Activated CD8-positive, alpha-beta T cell treated with anti-CD3 and anti-CD28 coated beads for 36 hours (primary cell): ENCODE measurements around the gene FAM53A. TPM values are rescaled to one million over a fixed set of nuclear protein-coding genes. Genes with fewer than 3 reads are reported as not detected.

ENCODE experiments used
- ATAC-seq: fragments of 200-7000 bp; cut with Tn5 transposase; one replicate; pipeline ENCODE4 v1.10.0; 2021; ENCODE audit warnings: mild to moderate bottlenecking, moderate library complexity
- CTCF ChIA-PET: fragments of 350-600 bp; sonication (Branson Sonifier 250); formaldehyde crosslinking; loops from one replicate; lab custom pipeline; 2021; ENCODE audit warnings: antibody characterized with exemption; lab: Charles Lee
- POLR2A ChIA-PET: fragments of 350-600 bp; sonication (Branson Sonifier 250); formaldehyde crosslinking; loops from one replicate; lab custom pipeline; 2021; ENCODE audit warnings: antibody characterized with exemption; lab: Charles Lee
- DNase-seq: peaks from one replicate; pipeline ENCODE4 v3.0.0-alpha.2; 2020
- H3K27ac Mint-ChIP-seq: one replicate; pipeline ENCODE4 v1.8.0; 2021; ENCODE audit warnings: mild to moderate bottlenecking, mixed read lengths
- H3K27me3 Mint-ChIP-seq: one replicate; pipeline ENCODE4 v1.8.0; 2021; ENCODE audit warnings: mixed read lengths
- H3K36me3 Mint-ChIP-seq: one replicate; pipeline ENCODE4 v1.8.0; 2021; ENCODE audit warnings: low read depth, mixed read lengths
- H3K4me1 Mint-ChIP-seq: one replicate; pipeline ENCODE4 v1.8.0; 2021; ENCODE audit warnings: low read depth, mixed read lengths
- H3K4me3 Mint-ChIP-seq: one replicate; pipeline ENCODE4 v1.8.0; 2021; ENCODE audit warnings: mild to moderate bottlenecking, moderate library complexity, mixed read lengths
- H3K9me3 Mint-ChIP-seq: one replicate; pipeline ENCODE4 v1.8.0; 2021; ENCODE audit warnings: mixed read lengths
- CTCF ChIP-seq: fragments of 200-600 bp; IDR thresholded peaks from one replicate; pipeline ENCODE4 v1.8.0; 2022; ENCODE audit warnings: antibody characterized with exemption, mild to moderate bottlenecking
- intact Hi-C: fragments of 100-400 bp; cut with micrococcal nuclease; formaldehyde crosslinking; loops from one replicate; pipeline ENCODE4 v1.10.0; 2022
- total RNA-seq, 2 experiments: library from RNA; stranded (reverse); gene quantifications; one replicate each; pipeline ENCODE4 v1.2.3, GENCODE V29; 2021

Gene FAM53A
- total RNA-seq, 2 experiments from 2014 or later = 1.2 to 1.8 TPM

DNA sequence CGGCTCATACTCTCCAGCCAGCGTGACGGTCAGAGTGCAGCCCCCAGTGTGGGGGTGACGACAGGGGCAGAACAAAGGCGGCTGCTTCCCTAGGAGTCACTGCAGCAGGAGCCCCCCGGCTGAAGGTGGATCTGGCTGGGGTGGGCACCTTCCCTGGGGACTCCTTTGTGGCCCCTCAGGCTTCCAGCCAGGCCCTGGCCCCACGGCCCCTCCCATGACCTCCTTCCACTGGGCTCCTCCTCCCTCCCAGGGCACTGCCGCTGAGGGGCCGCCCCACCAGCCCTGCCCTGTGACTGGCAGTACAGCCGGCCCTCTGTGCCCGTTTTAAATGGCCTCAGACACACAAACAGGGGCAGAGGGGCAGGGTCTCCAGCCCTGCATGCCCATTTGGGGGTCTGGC is 61.9 kb downstream of the FAM53A start:
- H3K27me3 Mint-ChIP-seq = no peaks in the 10 kb centered on the region
- intact Hi-C loops = no loop called here
- ChIA-PET CTCF (no interaction called here), POLR2A (interaction anchor here (0.6 kb wide), 1 partner anchor 512 kb away, joined by 4 read pairs; no protein-coding TSS in a partner anchor)
- H3K9me3 Mint-ChIP-seq = peaks cover 3% of the 10 kb centered on the region
- no peak for DNase-seq
- ATAC-seq = no peak
- H3K4me3 Mint-ChIP-seq = no peak overlapping the region
- no peaks in the 10 kb centered on the region for H3K36me3 Mint-ChIP-seq
- no peak for TF ChIP-seq CTCF
- H3K27ac Mint-ChIP-seq = no peak overlapping the region
- peaks cover 5% of the 10 kb centered on the region for H3K4me1 Mint-ChIP-seq

- ATAC-seq (no peak), DNase-seq (no peak)
- Mint-ChIP-seq H3K27me3 (no peaks in the 10 kb centered on the region), H3K27ac (no peak overlapping the region), H3K9me3 (peaks cover 3% of the 10 kb centered on the region), H3K36me3 (no peaks in the 10 kb centered on the region), H3K4me1 (peaks cover 5% of the 10 kb centered on the region), H3K4me3 (no peak overlapping the region)
- CTCF ChIA-PET = no interaction called here
- no peak for TF ChIP-seq CTCF
- POLR2A ChIA-PET = no interaction called here
- intact Hi-C loops = no loop called here
Observed at GRCh38 chr4:1621526-1621925, 62.6 kb downstream of the FAM53A start.

- TF ChIP-seq CTCF = no peak
- H3K27ac Mint-ChIP-seq = no peak overlapping the region
- peaks cover 25% of the 10 kb centered on the region for H3K4me1 Mint-ChIP-seq
- no peaks in the 10 kb centered on the region for H3K36me3 Mint-ChIP-seq
- ChIA-PET POLR2A (no interaction called here), CTCF (no interaction called here)
- H3K9me3 Mint-ChIP-seq = peaks cover 10% of the 10 kb centered on the region
- no peaks in the 10 kb centered on the region for H3K27me3 Mint-ChIP-seq
- H3K4me3 Mint-ChIP-seq = no peak overlapping the region
- intact Hi-C loops = no loop called here
- no peak for ATAC-seq
- DNase-seq = no peak
Observed at GRCh38 chr4:1619151-1619672, 64.9 kb downstream of the FAM53A start.

GRCh38 chr4:1618438-1618837 is 65.7 kb downstream of the FAM53A start:
- CTCF ChIA-PET = interaction anchor here (1.6 kb wide), 1 partner anchor 11 kb away, joined by 3 read pairs; no protein-coding TSS in a partner anchor
- Mint-ChIP-seq H3K27me3 (no peaks in the 10 kb centered on the region), H3K4me3 (no peak overlapping the region), H3K36me3 (no peaks in the 10 kb centered on the region), H3K27ac (no peak overlapping the region), H3K4me1 (peaks cover 25% of the 10 kb centered on the region), H3K9me3 (peaks cover 10% of the 10 kb centered on the region)
- intact Hi-C loops = no loop called here
- POLR2A ChIA-PET = no interaction called here
- ATAC-seq (no peak), DNase-seq (no peak)
- no peak for TF ChIP-seq CTCF

DNA sequence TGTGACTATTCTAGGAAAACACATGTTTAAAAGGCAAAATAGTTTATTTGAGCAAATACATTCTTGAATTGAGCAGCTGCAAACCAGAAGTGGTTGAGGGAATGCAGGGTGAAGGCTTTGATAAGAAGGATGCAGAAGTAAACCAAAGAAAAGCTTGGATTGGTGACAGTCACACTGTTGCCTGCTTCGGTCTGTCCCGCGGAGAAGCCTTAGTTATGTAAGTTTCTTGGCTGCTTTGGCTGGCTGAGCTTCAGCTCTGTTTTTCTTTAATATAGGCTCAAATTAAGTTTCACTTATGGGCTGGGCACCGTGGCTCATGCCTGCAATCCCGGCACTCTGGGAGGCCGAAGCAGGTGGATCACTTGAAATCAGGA is 67.6 kb downstream of the FAM53A start:
- intact Hi-C loops = no loop called here
- Mint-ChIP-seq H3K27ac (no peak overlapping the region), H3K9me3 (peaks cover 10% of the 10 kb centered on the region), H3K36me3 (no peaks in the 10 kb centered on the region), H3K4me1 (peaks cover 25% of the 10 kb centered on the region), H3K27me3 (no peaks in the 10 kb centered on the region), H3K4me3 (no peak overlapping the region)
- no peak for TF ChIP-seq CTCF
- ATAC-seq (no peak), DNase-seq (no peak)
- POLR2A ChIA-PET = no interaction called here
- CTCF ChIA-PET = interaction anchor here (1.1 kb wide), 1 partner anchor 261 kb away, joined by 3 read pairs; no protein-coding TSS in a partner anchor
